GM19043 (cell line): Measurements from ENCODE around the gene PODN.

Experiments
- ATAC-seq: cut with Tn5 transposase; IDR thresholded peaks from one replicate; pipeline ENCODE4 v1.9.1; 2021; ENCODE audit warnings: low read depth; ENCODE audit not compliant: unreplicated experiment

Gene PODN

GRCh38 chr1:53087332-53088285, 25.6 kb downstream of the PODN start:
- ATAC-seq: no peak

- ATAC-seq: no peak
These were observed 26.7 kb downstream of the PODN start for GRCh38 chr1:53088616-53089300.

- no peak for ATAC-seq
These were observed 27.6 kb downstream of the PODN start for GRCh38 chr1:53089478-53090226.

- no peak for ATAC-seq
These were observed 28.5 kb downstream of the PODN start for GRCh38 chr1:53090227-53091147.

GRCh38 chr1:53091841-53092645, 30.0 kb downstream of the PODN start:
- ATAC-seq: no peak

GRCh38 chr1:53092659-53093450, 30.8 kb downstream of the PODN start:
- ATAC-seq: no peak

- no peak for ATAC-seq
These were observed 31.4 kb downstream of the PODN start for GRCh38 chr1:53093451-53093754.

GRCh38 chr1:53093778-53094532, 31.9 kb downstream of the PODN start:
- no peak for ATAC-seq

GRCh38 chr1:53094533-53094919, 32.5 kb downstream of the PODN start:
- no peak for ATAC-seq

- ATAC-seq: no peak
These were observed 42.4 kb downstream of the PODN start for GRCh38 chr1:53104289-53104913.

- no peak for ATAC-seq
These were observed 45.1 kb downstream of the PODN start for GRCh38 chr1:53107090-53107489.

GRCh38 chr1:53107570-53108322, 45.7 kb downstream of the PODN start:
- no peak for ATAC-seq

GRCh38 chr1:53108646-53109580, 46.9 kb downstream of the PODN start:
- no peak for ATAC-seq

GRCh38 chr1:53110370-53111072, 48.5 kb downstream of the PODN start:
- ATAC-seq: no peak

- no peak for ATAC-seq
These were observed 49.1 kb downstream of the PODN start for GRCh38 chr1:53111073-53111556.
